Hepatocyte (in vitro differentiated cells): ENCODE results near the gene UBE3C.

Source experiments
- CTCF ChIP-seq: fragments of 200-600 bp; sonication (generic); IDR thresholded peaks from 2 replicates; pipeline ENCODE4 v1.5.1; 2016; ENCODE audit warnings: antibody characterized with exemption, mild to moderate bottlenecking; ENCODE audit not compliant: poor library complexity
- EZH2 ChIP-seq: fragments of 200-600 bp; sonication (generic); IDR thresholded peaks from 2 replicates; pipeline ENCODE4 v1.6.1; 2016; ENCODE audit warnings: antibody characterized with exemption, mild to moderate bottlenecking, borderline replicate concordance
- EZH2phosphoT487 ChIP-seq: fragments of 200-600 bp; sonication (generic); IDR thresholded peaks from one replicate; pipeline ENCODE4 v1.6.1; 2018; ENCODE audit warnings: antibody characterized with exemption, mild to moderate bottlenecking, low read depth, moderate library complexity; ENCODE audit not compliant: unreplicated experiment, severe bottlenecking

GRCh38 chr7:157117796-157118195 lies 20.9 kb upstream of the UBE3C start:
- TF ChIP-seq CTCF: no peak
- TF ChIP-seq EZH2phosphoT487: no peak
- no peak for TF ChIP-seq EZH2
